SK-N-SH (cell line): Measurements from ENCODE around the gene EPB41L4B. TPM values are rescaled to one million over a fixed set of nuclear protein-coding genes. Genes with fewer than 3 reads are reported as not detected.

Source experiments
- CTCF ChIA-PET: fragments of 300-600, 350-600 bp; formaldehyde crosslinking; extraction: SDS; loops from one replicate; lab custom pipeline; 2021; lab: Yijun Ruan, JAX
- POLR2A ChIA-PET: fragments of 350-600 bp; sonication (Branson Sonifier 250); formaldehyde crosslinking; extraction: SDS; loops from one replicate; lab custom pipeline; 2020; ENCODE audit warnings: antibody characterized with exemption, inconsistent platforms; lab: Yijun Ruan, JAX
- DNase-seq: peaks from one replicate; pipeline ENCODE4 v3.0.0; 2012
- H2AFZ ChIP-seq: fragments of 200-600 bp; sonication (generic); 2 replicates; pipeline ENCODE4 v1.8.1; 2016; ENCODE audit warnings: antibody characterized with exemption, mild to moderate bottlenecking, low read depth
- H3F3A ChIP-seq: fragments of 200-600 bp; sonication (generic); replicated peaks from 2 replicates; pipeline ENCODE3; 2016; ENCODE audit warnings: antibody characterized with exemption, mild to moderate bottlenecking; ENCODE audit not compliant: insufficient read depth
- H3K27ac ChIP-seq, 2 experiments: fragments of 200-500 bp in 1 of 2; fragments of 200-600 bp in 1 of 2; sonication (Bioruptor generic) in 1 of 2; sonication (generic), shearing (Covaris generic) in 1 of 2; 2 replicates each; pipeline versions ENCODE4 v1.5.1 to v1.6.1; 2014 to 2016; ENCODE audit warnings: low read depth in 2 of 2, inconsistent platforms in 1 of 2, low read length in 1 of 2, mild to moderate bottlenecking in 1 of 2, mixed read lengths in 1 of 2
- H3K27me3 ChIP-seq: fragments of 200-600 bp; sonication (generic), shearing (Covaris generic); 2 replicates; pipeline ENCODE4 v1.6.1; 2016; ENCODE audit warnings: mixed run types; ENCODE audit not compliant: insufficient read depth
- H3K36me3 ChIP-seq, 2 experiments: fragments of 200-500 bp in 1 of 2; fragments of 200-600 bp in 1 of 2; sonication (Bioruptor generic) in 1 of 2; sonication (generic) in 1 of 2; replicated peaks in 1 of 2; 2 replicates each; pipeline versions ENCODE3 to v1.5.1; 2014 to 2016; ENCODE audit warnings: low read length in 1 of 2, mild to moderate bottlenecking in 1 of 2; ENCODE audit not compliant: insufficient read depth in 2 of 2, control insufficient read depth in 1 of 2
- H3K4me1 ChIP-seq, 2 experiments: fragments of 200-500 bp in 1 of 2; fragments of 200-600 bp in 1 of 2; sonication (Bioruptor generic) in 1 of 2; sonication (generic), shearing (Covaris generic) in 1 of 2; 2 replicates each; pipeline versions ENCODE4 v1.5.1 to v1.6.1; 2014 to 2016; ENCODE audit warnings: low read depth in 1 of 2, low read length in 1 of 2, mixed run types in 1 of 2; ENCODE audit not compliant: insufficient read depth in 2 of 2, control insufficient read depth in 1 of 2
- H3K4me2 ChIP-seq: fragments of 200-600 bp; sonication (generic), shearing (Covaris generic); 2 replicates; pipeline ENCODE4 v1.6.1; 2017; ENCODE audit warnings: mixed run types
- H3K4me3 ChIP-seq, 2 experiments: fragments of 200-500 bp in 1 of 2; fragments of 200-600 bp in 1 of 2; sonication (Bioruptor generic) in 1 of 2; sonication (generic), shearing (Covaris generic) in 1 of 2; 2 replicates each; pipeline versions ENCODE4 v1.5.1 to v1.8.1; 2014 to 2016; ENCODE audit warnings: low read depth in 2 of 2, inconsistent platforms in 1 of 2, low read length in 1 of 2, mild to moderate bottlenecking in 1 of 2, mixed read lengths in 1 of 2, moderate library complexity in 1 of 2
- H3K79me2 ChIP-seq: fragments of 200-600 bp; sonication (generic); 2 replicates; pipeline ENCODE4 v1.8.1; 2017; ENCODE audit warnings: mild to moderate bottlenecking; ENCODE audit not compliant: insufficient read depth
- H3K9ac ChIP-seq: fragments of 200-600 bp; sonication (generic); 2 replicates; pipeline ENCODE4 v1.6.1; 2017; ENCODE audit warnings: mixed run types
- H3K9me2 ChIP-seq: fragments of 200-600 bp; sonication (generic); 2 replicates; pipeline ENCODE4 v1.6.1; 2017; ENCODE audit warnings: mixed run types
- H3K9me3 ChIP-seq: fragments of 200-600 bp; sonication (generic); 2 replicates; pipeline ENCODE4 v1.6.1; 2017; ENCODE audit warnings: mixed run types, mild to moderate bottlenecking, moderate library complexity
- H4K20me1 ChIP-seq: fragments of 200-600 bp; sonication (generic); 2 replicates; pipeline ENCODE4 v1.6.1; 2017; ENCODE audit warnings: mild to moderate bottlenecking, mixed run types; ENCODE audit not compliant: insufficient read depth
- ELF1 ChIP-seq: IDR thresholded peaks from 2 replicates; pipeline ENCODE4 v1.4.0; 2012
- FOSL2 ChIP-seq: IDR thresholded peaks from 2 replicates; pipeline ENCODE4 v1.4.0; 2012; ENCODE audit warnings: low read depth, mild to moderate bottlenecking, moderate library complexity, borderline replicate concordance
- FOXM1 ChIP-seq: IDR thresholded peaks from 2 replicates; pipeline ENCODE4 v1.4.0; 2012; ENCODE audit warnings: low read depth, mild to moderate bottlenecking
- GATA2 ChIP-seq: sonication (generic); formaldehyde crosslinking; IDR thresholded peaks from 2 replicates; pipeline ENCODE4 v1.5.0; 2020; ENCODE audit warnings: mild to moderate bottlenecking, missing genetic modification reagents
- JUND ChIP-seq: IDR thresholded peaks from 2 replicates; pipeline ENCODE4 v1.4.0; 2012
- MEF2A ChIP-seq: IDR thresholded peaks from 2 replicates; pipeline ENCODE4 v1.4.0; 2012; ENCODE audit warnings: low read depth, borderline replicate concordance
- MXI1 ChIP-seq: IDR thresholded peaks from 2 replicates; pipeline ENCODE4 v1.6.1; 2012; ENCODE audit warnings: mild to moderate bottlenecking, low read depth, low read length, improper control_type of control experiment
- NFIC ChIP-seq: IDR thresholded peaks from 2 replicates; pipeline ENCODE4 v1.4.0; 2012; ENCODE audit warnings: borderline replicate concordance
- PBX3 ChIP-seq: IDR thresholded peaks from 2 replicates; pipeline ENCODE4; 2012
- SIN3A ChIP-seq: IDR thresholded peaks from 2 replicates; pipeline ENCODE4 v1.6.1; 2012; ENCODE audit warnings: low read depth, mild to moderate bottlenecking, low read length, moderate library complexity, borderline replicate concordance
- SMC3 ChIP-seq: IDR thresholded peaks from 2 replicates; pipeline ENCODE4 v1.6.1; 2012; ENCODE audit warnings: low read depth, low read length, improper control_type of control experiment
- TAF1 ChIP-seq: IDR thresholded peaks from 2 replicates; pipeline ENCODE4 v1.6.1; 2012; ENCODE audit warnings: low read depth, mild to moderate bottlenecking, low read length, moderate library complexity, borderline replicate concordance
- TCF12 ChIP-seq: IDR thresholded peaks from 2 replicates; pipeline ENCODE4 v1.4.0; 2012
- TEAD4 ChIP-seq: IDR thresholded peaks from 2 replicates; pipeline ENCODE4 v1.4.0; 2012; ENCODE audit warnings: mild to moderate bottlenecking, borderline replicate concordance; ENCODE audit not compliant: insufficient read depth
- USF2 ChIP-seq: fragments of 150-350 bp; IDR thresholded peaks from 2 replicates; pipeline ENCODE4 v1.6.1; 2017; ENCODE audit warnings: antibody characterized with exemption, low read length, low read depth, borderline replicate concordance
- WGBS: methylation state at CpG from one replicate; pipeline ENCODE4 v1.1.6; 2017; ENCODE audit warnings: low lambda C conversion rate; 5-methylcytosine and 5-hydroxymethylcytosine counted together
- polyA plus RNA-seq, 3 experiments: library from polyadenylated mRNA; depleted of rRNA; stranded (reverse); fragments of >200 nt; gene quantifications; 2 replicates each; pipeline ENCODE4 v1.2.3, GENCODE V29; 2012
- TF ChIP-seq, protein P1 (sequence below): fragments of 200-600 bp; sonication (generic); IDR thresholded peaks from 2 replicates; pipeline ENCODE4 v1.6.1; 2017; ENCODE audit warnings: antibody characterized with exemption, mild to moderate bottlenecking, moderate library complexity

Gene EPB41L4B
- polyA plus RNA-seq, 1 of the 3 experiments (the other 2 are of a cell fraction), result 0.59 TPM

GRCh38 chr9:109351032-109351431 is 30.2 kb upstream of the EPB41L4B start:
- Histone ChIP-seq H3K79me2 (no peaks in the 10 kb centered on the region), H3K4me2 (no peak overlapping the region), H3K4me1 (no peaks in the 10 kb centered on the region; a peak in 1 of 4 replicates), H3K27ac (no peak overlapping the region), H3K4me3 (no peak overlapping the region), H3K36me3 (no peaks in the 10 kb centered on the region), H2AFZ (no peak overlapping the region), H3K9me2 (no peaks in the 10 kb centered on the region)
- DNase-seq, result no peak
- CTCF ChIA-PET, result no interaction called here
- TF ChIP-seq SMC3, result no peak
- TF ChIP-seq MXI1, result no peak
- TF ChIP-seq ELF1, result no peak
- TF ChIP-seq TAF1, result no peak
- no peak for TF ChIP-seq MEF2A
- TF ChIP-seq TEAD4, result no peak
- TF ChIP-seq FOXM1, result no peak
- TF ChIP-seq SIN3A, result no peak
- no peak for TF ChIP-seq USF2
- TF ChIP-seq NFIC, result no peak
- TF ChIP-seq, all 33 proteins: peak for 0
- Histone ChIP-seq H3K9ac (no peak overlapping the region), H3K27me3 (peaks cover 13% of the 10 kb centered on the region), H3F3A (peaks cover 12% of the 10 kb centered on the region), H3K9me3 (no peaks in the 10 kb centered on the region), H4K20me1 (no peaks in the 10 kb centered on the region; the same call in 1 of the 2 replicates)
- 37% methylated on average over 5 of the region's 5 CpGs for whole genome bisulfite sequencing
- POLR2A ChIA-PET, result no interaction called here

DNA sequence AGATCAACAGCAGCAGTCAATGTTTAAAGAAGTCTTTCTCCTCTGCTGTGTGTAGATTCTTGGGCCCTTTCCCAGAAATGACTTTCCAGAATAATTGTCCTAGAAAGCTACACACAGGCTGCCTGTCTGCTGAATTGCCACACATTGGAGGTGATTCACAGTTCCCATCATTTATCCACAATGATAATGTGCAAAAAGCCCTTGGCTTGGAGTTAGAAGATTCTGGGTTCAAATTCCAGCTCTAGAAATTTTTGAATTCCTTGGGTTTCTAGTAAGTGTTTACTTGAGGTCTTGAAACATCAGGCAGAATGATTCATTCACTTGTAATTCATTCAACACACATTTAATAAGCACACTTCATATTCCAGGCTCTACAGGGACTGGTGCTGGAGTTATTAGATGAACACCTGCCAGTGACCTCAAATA is 28.6 kb upstream of the EPB41L4B start:
- Histone ChIP-seq H2AFZ (no peak overlapping the region), H3K79me2 (no peaks in the 10 kb centered on the region), H3K27ac (no peak overlapping the region), H3K4me3 (no peak overlapping the region), H4K20me1 (no peaks in the 10 kb centered on the region; the same call in 1 of the 2 replicates), H3K9me2 (no peaks in the 10 kb centered on the region), H3K9me3 (no peaks in the 10 kb centered on the region), H3K9ac (no peak overlapping the region), H3K27me3 (peaks cover 13% of the 10 kb centered on the region), H3F3A (peaks cover 12% of the 10 kb centered on the region), H3K36me3 (no peaks in the 10 kb centered on the region), H3K4me1 (no peaks in the 10 kb centered on the region; a peak in 1 of 4 replicates), H3K4me2 (no peak overlapping the region)
- ChIA-PET POLR2A (no interaction called here), CTCF (no interaction called here)
- DNase-seq, result no peak
- TF ChIP-seq TEAD4 (peak; percentile 31; the same call in 1 of the 2 replicates), NFIC (peak; percentile 56), TCF12 (peak; percentile 50), PBX3 (peak; percentile 31; the same call in 1 of the 2 replicates), FOSL2 (peak; percentile 48; the same call in 1 of the 2 replicates), JUND (peak; percentile 55), GATA2 (CRISPR knock-in tag) (no peak)
- TF ChIP-seq, protein P1, sequence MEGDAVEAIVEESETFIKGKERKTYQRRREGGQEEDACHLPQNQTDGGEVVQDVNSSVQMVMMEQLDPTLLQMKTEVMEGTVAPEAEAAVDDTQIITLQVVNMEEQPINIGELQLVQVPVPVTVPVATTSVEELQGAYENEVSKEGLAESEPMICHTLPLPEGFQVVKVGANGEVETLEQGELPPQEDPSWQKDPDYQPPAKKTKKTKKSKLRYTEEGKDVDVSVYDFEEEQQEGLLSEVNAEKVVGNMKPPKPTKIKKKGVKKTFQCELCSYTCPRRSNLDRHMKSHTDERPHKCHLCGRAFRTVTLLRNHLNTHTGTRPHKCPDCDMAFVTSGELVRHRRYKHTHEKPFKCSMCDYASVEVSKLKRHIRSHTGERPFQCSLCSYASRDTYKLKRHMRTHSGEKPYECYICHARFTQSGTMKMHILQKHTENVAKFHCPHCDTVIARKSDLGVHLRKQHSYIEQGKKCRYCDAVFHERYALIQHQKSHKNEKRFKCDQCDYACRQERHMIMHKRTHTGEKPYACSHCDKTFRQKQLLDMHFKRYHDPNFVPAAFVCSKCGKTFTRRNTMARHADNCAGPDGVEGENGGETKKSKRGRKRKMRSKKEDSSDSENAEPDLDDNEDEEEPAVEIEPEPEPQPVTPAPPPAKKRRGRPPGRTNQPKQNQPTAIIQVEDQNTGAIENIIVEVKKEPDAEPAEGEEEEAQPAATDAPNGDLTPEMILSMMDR, result no peak
